WTC11 (cell line): Measurements from ENCODE around the gene L3MBTL1. TPM values are rescaled to one million over a fixed set of nuclear protein-coding genes. Genes with fewer than 3 reads are reported as not detected.

Source experiments
- ATAC-seq: fragments of 200-7000 bp; cut with Tn5 transposase; 2 replicates; pipeline ENCODE4 v1.10.0; 2021; ENCODE audit warnings: mild to moderate bottlenecking, moderate library complexity
- Bru-seq: library from RNA; stranded (reverse); fragments of 400-500 nt; gene quantifications from one replicate; lab custom pipeline; 2021; lab: Mats Ljungman, UMichigan
- CTCF ChIA-PET: fragments of 300-600 bp; sonication (Branson Sonifier 250); formaldehyde crosslinking; loops from one replicate; lab custom pipeline; 2021; ENCODE audit warnings: antibody characterized with exemption; lab: Charles Lee
- POLR2A ChIA-PET: fragments of 350-600 bp; sonication (Branson Sonifier 250); formaldehyde crosslinking; loops from one replicate; lab custom pipeline; 2021; ENCODE audit warnings: antibody characterized with exemption; lab: Charles Lee
- DNase-seq: peaks from one replicate; pipeline ENCODE4 v3.0.0; 2021; ENCODE audit warnings: low spot score
- H3K27ac Mint-ChIP-seq: 2 replicates; pipeline ENCODE4 v1.8.0; 2021; ENCODE audit warnings: mixed read lengths
- H3K27me3 Mint-ChIP-seq: 2 replicates; pipeline ENCODE4 v1.8.0; 2021; ENCODE audit warnings: low read depth, mild to moderate bottlenecking, moderate library complexity, mixed read lengths
- H3K36me3 Mint-ChIP-seq: 2 replicates; pipeline ENCODE4 v1.8.0; 2021; ENCODE audit warnings: mixed read lengths
- H3K4me1 Mint-ChIP-seq: 2 replicates; pipeline ENCODE4 v1.8.0; 2022; ENCODE audit warnings: mixed read lengths
- H3K4me3 Mint-ChIP-seq: 2 replicates; pipeline ENCODE4 v1.8.0; 2021; ENCODE audit warnings: mild to moderate bottlenecking, moderate library complexity, mixed read lengths
- H3K9me3 Mint-ChIP-seq: 2 replicates; pipeline ENCODE4 v1.8.0; 2021; ENCODE audit warnings: mixed read lengths
- CREB1 ChIP-seq: sonication (generic); formaldehyde crosslinking; IDR thresholded peaks from 2 replicates; pipeline ENCODE4 v1.8.0; 2023; ENCODE audit warnings: mild to moderate bottlenecking, missing genetic modification reagents
- CREM ChIP-seq: sonication (generic); formaldehyde crosslinking; IDR thresholded peaks from 2 replicates; pipeline ENCODE4 v1.8.1; 2022; ENCODE audit warnings: mild to moderate bottlenecking, missing genetic modification reagents, moderate library complexity
- ESRRA ChIP-seq: sonication (generic); formaldehyde crosslinking; IDR thresholded peaks from 2 replicates; pipeline ENCODE4 v1.8.1; 2022; ENCODE audit warnings: mild to moderate bottlenecking, missing genetic modification reagents, borderline replicate concordance
- ETV6 ChIP-seq: sonication (generic); formaldehyde crosslinking; IDR thresholded peaks from 2 replicates; pipeline ENCODE4 v1.8.1; 2022; ENCODE audit warnings: mild to moderate bottlenecking, missing genetic modification reagents
- FOXK1 ChIP-seq: sonication (generic); formaldehyde crosslinking; IDR thresholded peaks from 2 replicates; pipeline ENCODE4 v1.8.0; 2022; ENCODE audit warnings: mild to moderate bottlenecking, moderate library complexity, missing genetic modification reagents
- FOXP1 ChIP-seq: sonication (generic); formaldehyde crosslinking; IDR thresholded peaks from 2 replicates; pipeline ENCODE4 v1.8.0; 2022; ENCODE audit warnings: missing genetic modification reagents, mild to moderate bottlenecking, moderate library complexity, borderline replicate concordance
- GABPB1 ChIP-seq: sonication (generic); formaldehyde crosslinking; IDR thresholded peaks from 2 replicates; pipeline ENCODE4 v1.8.1; 2023; ENCODE audit warnings: mild to moderate bottlenecking, missing genetic modification reagents
- GRHL2 ChIP-seq: fragments of 250-450 bp; sonication (Bioruptor Pico); IDR thresholded peaks from 2 replicates; pipeline ENCODE4 v1.8.0; 2022; ENCODE audit warnings: mild to moderate bottlenecking, moderate library complexity; ENCODE audit not compliant: insufficient replicate concordance, severe bottlenecking
- JUN ChIP-seq: sonication (generic); formaldehyde crosslinking; IDR thresholded peaks from 2 replicates; pipeline ENCODE4 v1.8.0; 2023; ENCODE audit warnings: mild to moderate bottlenecking, missing genetic modification reagents
- KAT7 ChIP-seq: sonication (generic); formaldehyde crosslinking; IDR thresholded peaks from 2 replicates; pipeline ENCODE4 v1.8.1; 2023; ENCODE audit warnings: missing genetic modification reagents, mild to moderate bottlenecking, borderline replicate concordance
- MXD4 ChIP-seq: fragments of 250-450 bp; sonication (Bioruptor Pico); IDR thresholded peaks from 2 replicates; pipeline ENCODE4 v1.8.0; 2021; ENCODE audit warnings: mild to moderate bottlenecking, moderate library complexity, borderline replicate concordance
- NR1H2 ChIP-seq: sonication (generic); formaldehyde crosslinking; IDR thresholded peaks from 2 replicates; pipeline ENCODE4 v1.9.0; 2021; ENCODE audit warnings: mild to moderate bottlenecking, moderate library complexity, missing genetic modification reagents
- NR2C2 ChIP-seq: sonication (generic); formaldehyde crosslinking; IDR thresholded peaks from 2 replicates; pipeline ENCODE4 v1.8.0; 2022; ENCODE audit warnings: mild to moderate bottlenecking, missing genetic modification reagents
- SMAD4 ChIP-seq: sonication (generic); formaldehyde crosslinking; IDR thresholded peaks from 2 replicates; pipeline ENCODE4 v1.8.0; 2022; ENCODE audit warnings: mild to moderate bottlenecking, missing genetic modification reagents
- SP1 ChIP-seq: sonication (generic); formaldehyde crosslinking; conservative IDR thresholded peaks from 2 replicates; pipeline ENCODE4 v1.8.1; 2022; ENCODE audit warnings: missing genetic modification reagents
- TEAD1 ChIP-seq: sonication (generic); formaldehyde crosslinking; IDR thresholded peaks from 2 replicates; pipeline ENCODE4 v1.8.0; 2022; ENCODE audit warnings: mild to moderate bottlenecking, missing genetic modification reagents
- TP53 ChIP-seq: sonication (generic); formaldehyde crosslinking; IDR thresholded peaks from 2 replicates; pipeline ENCODE4 v1.8.1; 2023; ENCODE audit warnings: mild to moderate bottlenecking, missing genetic modification reagents
- ZNF219 ChIP-seq: sonication (generic); formaldehyde crosslinking; IDR thresholded peaks from 2 replicates; pipeline ENCODE4 v1.8.0; 2023; ENCODE audit warnings: missing genetic modification reagents, mild to moderate bottlenecking, borderline replicate concordance
- ZNF232 ChIP-seq: sonication (generic); formaldehyde crosslinking; IDR thresholded peaks from 2 replicates; pipeline ENCODE4 v1.8.0; 2022; ENCODE audit warnings: mild to moderate bottlenecking, missing genetic modification reagents
- long read RNA-seq, 3 experiments: library from RNA in 1 of 3; library from capped mRNA in 1 of 3; library from polyadenylated mRNA in 1 of 3; unstranded in 2 of 3; stranded (forward) in 1 of 3; transcript quantifications; one replicate each; pipeline ENCODE4 v2.0.0, GENCODE V29; 2021
- total RNA-seq: library from RNA; stranded (reverse); gene quantifications from 3 replicates; pipeline ENCODE4 v1.2.3, GENCODE V29; 2021
- TF ChIP-seq, protein P1 (sequence below): sonication (generic); formaldehyde crosslinking; IDR thresholded peaks from 2 replicates; pipeline ENCODE4 v1.8.1; 2022; ENCODE audit warnings: mild to moderate bottlenecking, moderate library complexity, missing genetic modification reagents
- TF ChIP-seq, protein P2 (sequence below): sonication (generic); formaldehyde crosslinking; IDR thresholded peaks from 2 replicates; pipeline ENCODE4 v1.8.0; 2022; ENCODE audit warnings: mild to moderate bottlenecking, missing genetic modification reagents
- TF ChIP-seq, protein P3 (sequence below): sonication (generic); formaldehyde crosslinking; IDR thresholded peaks from 2 replicates; pipeline ENCODE4 v1.8.0; 2022; ENCODE audit warnings: mild to moderate bottlenecking, missing genetic modification reagents
- TF ChIP-seq, protein P4 (sequence below): fragments of 250-450 bp; sonication (Bioruptor Pico); IDR thresholded peaks from 2 replicates; pipeline ENCODE4 v1.8.0; 2021; ENCODE audit warnings: mild to moderate bottlenecking
- TF ChIP-seq, protein P5 (sequence below): sonication (generic); formaldehyde crosslinking; IDR thresholded peaks from 2 replicates; pipeline ENCODE4 v1.8.1; 2023; ENCODE audit warnings: mild to moderate bottlenecking, moderate library complexity, missing genetic modification reagents
- TF ChIP-seq, protein P6 (sequence below): sonication (generic); formaldehyde crosslinking; IDR thresholded peaks from 2 replicates; pipeline ENCODE4 v1.8.0; 2023; ENCODE audit warnings: missing genetic modification reagents, mild to moderate bottlenecking, borderline replicate concordance

The L3MBTL1 gene
- total RNA-seq (28.3 to 28.7 TPM (median 28.3 TPM) in 3 replicates), Bru-seq, nascent RNA (percentile 69 among the genes with signal in this experiment)
- long read RNA-seq, experiment 1, partial matches to known transcripts: 9 of 39 reads
- long read RNA-seq, experiment 1, other reads (novel, unspliced or antisense): 27 of 39 reads
- long read RNA-seq, experiment 2, partial matches to known transcripts: 2 of 3 reads
- long read RNA-seq, experiment 2, other reads (novel, unspliced or antisense): 1 of 3 reads
- long read RNA-seq, experiment 3, partial matches to known transcripts: 1 of 4 reads
- long read RNA-seq, experiment 3, other reads (novel, unspliced or antisense): 3 of 4 reads

DNA sequence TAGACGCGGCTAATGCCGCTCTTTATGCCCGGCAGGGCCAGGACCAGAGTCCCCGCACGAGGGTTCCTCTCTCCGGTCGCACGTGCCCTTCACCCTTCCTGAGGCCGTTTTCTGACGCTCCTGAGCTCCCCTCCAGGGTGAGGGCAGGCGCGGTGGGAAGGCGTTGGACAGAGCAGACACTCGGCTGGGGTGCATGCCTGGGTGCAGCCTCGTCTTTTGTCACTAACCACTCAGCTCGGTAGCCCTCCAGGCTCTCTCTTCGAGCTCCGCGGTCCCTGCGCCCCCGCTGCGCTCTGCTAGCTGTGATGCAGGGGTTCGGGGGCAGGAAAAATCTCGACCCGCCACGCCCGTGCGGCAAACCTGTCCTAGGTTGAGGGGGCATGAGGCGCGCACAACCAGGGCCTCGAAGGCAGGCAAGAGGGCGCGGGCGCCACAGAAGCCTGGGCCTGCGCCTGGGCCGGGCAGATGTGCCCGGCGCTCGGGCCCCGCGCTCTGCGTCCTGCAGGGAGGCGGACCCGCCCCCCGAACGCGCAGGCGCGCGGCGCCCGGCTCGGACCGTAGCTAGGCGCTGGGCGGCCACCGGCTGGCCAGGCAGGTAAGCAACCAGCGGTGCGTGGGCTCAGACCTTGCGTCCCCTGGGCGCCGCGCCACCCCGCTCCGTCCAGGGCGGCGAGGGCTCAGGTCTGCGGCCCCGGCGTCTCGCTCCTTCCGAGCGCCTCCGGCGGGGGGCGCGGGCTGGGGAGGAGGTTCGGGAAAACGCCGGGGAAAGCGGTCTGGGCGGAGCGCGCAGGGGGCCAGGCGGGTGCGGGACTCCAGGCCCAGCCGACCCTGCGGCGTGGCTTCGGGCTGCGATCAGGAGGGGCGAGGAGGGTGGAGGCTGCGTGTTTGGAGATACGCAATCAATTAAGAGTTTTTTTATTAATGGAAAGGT is at the start of gene L3MBTL1:
Gene L3MBTL1 (plus strand): TSS at position 548 of the 931 bp plus-strand sequence. CDS start 5,807 bp downstream, outside the sequence.
- H3K27me3 Mint-ChIP-seq: peaks cover 44% of the 10 kb centered on the region
- peaks cover 8% of the 10 kb centered on the region; the same call in 1 of the 2 replicates for H3K4me1 Mint-ChIP-seq
- ChIA-PET CTCF (interaction anchor here (0.6 to 3.1 kb wide), 3 partner anchors 50 to 63 kb away, joined by 3 to 19 read pairs (median 18); partner anchors contain the start of gene SRSF6), POLR2A (interaction anchor here (0.9 to 2.6 kb wide), 2 partner anchors 42 to 50 kb away, joined by 3 to 23 read pairs; partner anchors contain the start of gene SRSF6)
- ATAC-seq (peak; percentile 67), DNase-seq (peak; percentile 72)
- peak within 1 kb of the TSS; percentile 86 for H3K27ac Mint-ChIP-seq
- H3K4me3 Mint-ChIP-seq: peak within 1 kb of the TSS; percentile 68
- H3K36me3 Mint-ChIP-seq: no peaks in the 10 kb centered on the region
- H3K9me3 Mint-ChIP-seq: no peaks in the 10 kb centered on the region
- TF ChIP-seq TEAD1 (CRISPR knock-in tag): peak; percentile 77
- TF ChIP-seq JUN (CRISPR knock-in tag): peak; percentile 62; the same call in 1 of the 2 replicates
- peak; percentile 72 for TF ChIP-seq SMAD4 (CRISPR knock-in tag)
- TF ChIP-seq NR1H2 (CRISPR knock-in tag): no peak
- TF ChIP-seq, protein P1, sequence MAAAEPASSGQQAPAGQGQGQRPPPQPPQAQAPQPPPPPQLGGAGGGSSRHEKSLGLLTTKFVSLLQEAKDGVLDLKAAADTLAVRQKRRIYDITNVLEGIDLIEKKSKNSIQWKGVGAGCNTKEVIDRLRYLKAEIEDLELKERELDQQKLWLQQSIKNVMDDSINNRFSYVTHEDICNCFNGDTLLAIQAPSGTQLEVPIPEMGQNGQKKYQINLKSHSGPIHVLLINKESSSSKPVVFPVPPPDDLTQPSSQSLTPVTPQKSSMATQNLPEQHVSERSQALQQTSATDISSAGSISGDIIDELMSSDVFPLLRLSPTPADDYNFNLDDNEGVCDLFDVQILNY (CRISPR knock-in tag): 0 out of 2 replicates have a peak, but pooled peaks have one; percentile 35
- TF ChIP-seq, protein P2, sequence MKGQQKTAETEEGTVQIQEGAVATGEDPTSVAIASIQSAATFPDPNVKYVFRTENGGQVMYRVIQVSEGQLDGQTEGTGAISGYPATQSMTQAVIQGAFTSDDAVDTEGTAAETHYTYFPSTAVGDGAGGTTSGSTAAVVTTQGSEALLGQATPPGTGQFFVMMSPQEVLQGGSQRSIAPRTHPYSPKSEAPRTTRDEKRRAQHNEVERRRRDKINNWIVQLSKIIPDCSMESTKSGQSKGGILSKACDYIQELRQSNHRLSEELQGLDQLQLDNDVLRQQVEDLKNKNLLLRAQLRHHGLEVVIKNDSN: peak; percentile 50; the same call in 1 of the 2 replicates
- TF ChIP-seq, protein P3, sequence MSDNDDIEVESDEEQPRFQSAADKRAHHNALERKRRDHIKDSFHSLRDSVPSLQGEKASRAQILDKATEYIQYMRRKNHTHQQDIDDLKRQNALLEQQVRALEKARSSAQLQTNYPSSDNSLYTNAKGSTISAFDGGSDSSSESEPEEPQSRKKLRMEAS: peak; percentile 90; the same call in 1 of the 2 replicates
- TF ChIP-seq GABPB1: peak; percentile 43; the same call in 1 of the 2 replicates
- no peak for TF ChIP-seq MXD4
- TF ChIP-seq SP1 (CRISPR knock-in tag): peak; percentile 22; the same call in 1 of the 2 replicates
- TF ChIP-seq ESRRA (CRISPR knock-in tag): 0 out of 2 replicates have a peak, but pooled peaks have one; percentile 41
- TF ChIP-seq NR2C2 (CRISPR knock-in tag): 0 out of 2 replicates have a peak, but pooled peaks have one; percentile 3
- no peak for TF ChIP-seq GRHL2
- TF ChIP-seq FOXK1: 0 out of 2 replicates have a peak, but pooled peaks have one; percentile 30
- TF ChIP-seq, protein P4, sequence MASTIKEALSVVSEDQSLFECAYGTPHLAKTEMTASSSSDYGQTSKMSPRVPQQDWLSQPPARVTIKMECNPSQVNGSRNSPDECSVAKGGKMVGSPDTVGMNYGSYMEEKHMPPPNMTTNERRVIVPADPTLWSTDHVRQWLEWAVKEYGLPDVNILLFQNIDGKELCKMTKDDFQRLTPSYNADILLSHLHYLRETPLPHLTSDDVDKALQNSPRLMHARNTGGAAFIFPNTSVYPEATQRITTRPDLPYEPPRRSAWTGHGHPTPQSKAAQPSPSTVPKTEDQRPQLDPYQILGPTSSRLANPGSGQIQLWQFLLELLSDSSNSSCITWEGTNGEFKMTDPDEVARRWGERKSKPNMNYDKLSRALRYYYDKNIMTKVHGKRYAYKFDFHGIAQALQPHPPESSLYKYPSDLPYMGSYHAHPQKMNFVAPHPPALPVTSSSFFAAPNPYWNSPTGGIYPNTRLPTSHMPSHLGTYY (CRISPR knock-in tag): no peak
- peak; percentile 55; the same call in 1 of the 2 replicates for TF ChIP-seq ZNF232 (CRISPR knock-in tag)
- TF ChIP-seq FOXP1 (CRISPR knock-in tag): peak; percentile 54
- TF ChIP-seq CREM: no peak
- TF ChIP-seq, protein P5, sequence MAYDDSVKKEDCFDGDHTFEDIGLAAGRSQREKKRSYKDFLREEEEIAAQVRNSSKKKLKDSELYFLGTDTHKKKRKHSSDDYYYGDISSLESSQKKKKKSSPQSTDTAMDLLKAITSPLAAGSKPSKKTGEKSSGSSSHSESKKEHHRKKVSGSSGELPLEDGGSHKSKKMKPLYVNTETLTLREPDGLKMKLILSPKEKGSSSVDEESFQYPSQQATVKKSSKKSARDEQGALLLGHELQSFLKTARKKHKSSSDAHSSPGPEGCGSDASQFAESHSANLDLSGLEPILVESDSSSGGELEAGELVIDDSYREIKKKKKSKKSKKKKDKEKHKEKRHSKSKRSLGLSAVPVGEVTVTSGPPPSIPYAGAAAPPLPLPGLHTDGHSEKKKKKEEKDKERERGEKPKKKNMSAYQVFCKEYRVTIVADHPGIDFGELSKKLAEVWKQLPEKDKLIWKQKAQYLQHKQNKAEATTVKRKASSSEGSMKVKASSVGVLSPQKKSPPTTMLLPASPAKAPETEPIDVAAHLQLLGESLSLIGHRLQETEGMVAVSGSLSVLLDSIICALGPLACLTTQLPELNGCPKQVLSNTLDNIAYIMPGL: peak; percentile 75; the same call in 1 of the 2 replicates
- peak; percentile 77; the same call in 1 of the 2 replicates for TF ChIP-seq TP53 (CRISPR knock-in tag)
- peak; percentile 82; the same call in 1 of the 2 replicates for TF ChIP-seq ZNF219 (CRISPR knock-in tag)
- 0 out of 2 replicates have a peak, but pooled peaks have one; percentile 38 for TF ChIP-seq ETV6
- no peak for TF ChIP-seq CREB1 (CRISPR knock-in tag)
- TF ChIP-seq, protein P6, sequence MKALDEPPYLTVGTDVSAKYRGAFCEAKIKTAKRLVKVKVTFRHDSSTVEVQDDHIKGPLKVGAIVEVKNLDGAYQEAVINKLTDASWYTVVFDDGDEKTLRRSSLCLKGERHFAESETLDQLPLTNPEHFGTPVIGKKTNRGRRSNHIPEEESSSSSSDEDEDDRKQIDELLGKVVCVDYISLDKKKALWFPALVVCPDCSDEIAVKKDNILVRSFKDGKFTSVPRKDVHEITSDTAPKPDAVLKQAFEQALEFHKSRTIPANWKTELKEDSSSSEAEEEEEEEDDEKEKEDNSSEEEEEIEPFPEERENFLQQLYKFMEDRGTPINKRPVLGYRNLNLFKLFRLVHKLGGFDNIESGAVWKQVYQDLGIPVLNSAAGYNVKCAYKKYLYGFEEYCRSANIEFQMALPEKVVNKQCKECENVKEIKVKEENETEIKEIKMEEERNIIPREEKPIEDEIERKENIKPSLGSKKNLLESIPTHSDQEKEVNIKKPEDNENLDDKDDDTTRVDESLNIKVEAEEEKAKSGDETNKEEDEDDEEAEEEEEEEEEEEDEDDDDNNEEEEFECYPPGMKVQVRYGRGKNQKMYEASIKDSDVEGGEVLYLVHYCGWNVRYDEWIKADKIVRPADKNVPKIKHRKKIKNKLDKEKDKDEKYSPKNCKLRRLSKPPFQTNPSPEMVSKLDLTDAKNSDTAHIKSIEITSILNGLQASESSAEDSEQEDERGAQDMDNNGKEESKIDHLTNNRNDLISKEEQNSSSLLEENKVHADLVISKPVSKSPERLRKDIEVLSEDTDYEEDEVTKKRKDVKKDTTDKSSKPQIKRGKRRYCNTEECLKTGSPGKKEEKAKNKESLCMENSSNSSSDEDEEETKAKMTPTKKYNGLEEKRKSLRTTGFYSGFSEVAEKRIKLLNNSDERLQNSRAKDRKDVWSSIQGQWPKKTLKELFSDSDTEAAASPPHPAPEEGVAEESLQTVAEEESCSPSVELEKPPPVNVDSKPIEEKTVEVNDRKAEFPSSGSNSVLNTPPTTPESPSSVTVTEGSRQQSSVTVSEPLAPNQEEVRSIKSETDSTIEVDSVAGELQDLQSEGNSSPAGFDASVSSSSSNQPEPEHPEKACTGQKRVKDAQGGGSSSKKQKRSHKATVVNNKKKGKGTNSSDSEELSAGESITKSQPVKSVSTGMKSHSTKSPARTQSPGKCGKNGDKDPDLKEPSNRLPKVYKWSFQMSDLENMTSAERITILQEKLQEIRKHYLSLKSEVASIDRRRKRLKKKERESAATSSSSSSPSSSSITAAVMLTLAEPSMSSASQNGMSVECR (CRISPR knock-in tag): peak; percentile 58; the same call in 1 of the 2 replicates
- 0 out of 2 replicates have a peak, but pooled peaks have one; percentile 29 for TF ChIP-seq KAT7 (CRISPR knock-in tag)
